Fibroblast of the aortic adventitia (primary cell): ENCODE data around the gene NAV2. TPM values are rescaled to one million over a fixed set of nuclear protein-coding genes. Genes with fewer than 3 reads are reported as not detected.

ENCODE experiments used
- DNase-seq: peaks from one replicate; pipeline ENCODE4 v3.0.0-alpha.2; 2010; ENCODE audit warnings: low read depth
- H3K4me3 ChIP-seq: 2 replicates; pipeline ENCODE4 v1.5.1; 2011; ENCODE audit warnings: low read depth, mild to moderate bottlenecking, control low read depth, low read length, moderate library complexity
- total RNA-seq: library from RNA; depleted of rRNA; stranded (reverse); fragments of >200 nt; gene quantifications from 2 replicates; pipeline ENCODE4 v1.2.3, GENCODE V29; 2012; ENCODE audit warnings: low replicate concordance
- TF ChIP-seq, protein P1 (sequence below): IDR thresholded peaks from 2 replicates; pipeline ENCODE4 v1.5.1; 2011; ENCODE audit warnings: mild to moderate bottlenecking, low read length, control low read depth, inconsistent platforms; ENCODE audit not compliant: insufficient read depth

NAV2 gene
- total RNA-seq, 1 donor = 44.6 TPM

GRCh38 chr11:20017320-20017719 lies 304.7 kb downstream of the NAV2 start:
- no peak for DNase-seq
- H3K4me3 ChIP-seq = no peak overlapping the region

DNA sequence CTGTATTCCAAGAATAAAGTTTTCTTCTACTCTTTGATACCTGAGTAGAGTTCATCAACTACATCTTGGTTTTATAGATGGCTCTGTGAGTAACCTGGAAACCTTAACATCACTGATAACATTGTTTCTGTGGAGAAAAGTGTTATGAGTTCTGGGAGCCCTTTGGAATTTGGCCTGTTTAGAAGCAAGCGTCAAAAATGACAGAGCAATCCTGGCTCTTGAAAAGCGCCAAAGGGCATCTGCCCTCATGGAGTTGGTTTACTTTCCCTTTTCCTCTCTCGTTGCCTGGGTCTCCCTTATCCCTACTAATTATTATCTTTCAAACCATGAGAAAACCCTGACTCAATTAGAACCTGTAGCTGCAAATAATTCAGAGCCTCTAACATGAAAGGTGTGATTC lies 307.6 kb downstream of the NAV2 start:
- DNase-seq = no peak

More at GRCh38 chr11:20017320-20017719, 304.7 kb downstream of the NAV2 start:
- TF ChIP-seq, protein P1, sequence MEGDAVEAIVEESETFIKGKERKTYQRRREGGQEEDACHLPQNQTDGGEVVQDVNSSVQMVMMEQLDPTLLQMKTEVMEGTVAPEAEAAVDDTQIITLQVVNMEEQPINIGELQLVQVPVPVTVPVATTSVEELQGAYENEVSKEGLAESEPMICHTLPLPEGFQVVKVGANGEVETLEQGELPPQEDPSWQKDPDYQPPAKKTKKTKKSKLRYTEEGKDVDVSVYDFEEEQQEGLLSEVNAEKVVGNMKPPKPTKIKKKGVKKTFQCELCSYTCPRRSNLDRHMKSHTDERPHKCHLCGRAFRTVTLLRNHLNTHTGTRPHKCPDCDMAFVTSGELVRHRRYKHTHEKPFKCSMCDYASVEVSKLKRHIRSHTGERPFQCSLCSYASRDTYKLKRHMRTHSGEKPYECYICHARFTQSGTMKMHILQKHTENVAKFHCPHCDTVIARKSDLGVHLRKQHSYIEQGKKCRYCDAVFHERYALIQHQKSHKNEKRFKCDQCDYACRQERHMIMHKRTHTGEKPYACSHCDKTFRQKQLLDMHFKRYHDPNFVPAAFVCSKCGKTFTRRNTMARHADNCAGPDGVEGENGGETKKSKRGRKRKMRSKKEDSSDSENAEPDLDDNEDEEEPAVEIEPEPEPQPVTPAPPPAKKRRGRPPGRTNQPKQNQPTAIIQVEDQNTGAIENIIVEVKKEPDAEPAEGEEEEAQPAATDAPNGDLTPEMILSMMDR = no peak

DNA sequence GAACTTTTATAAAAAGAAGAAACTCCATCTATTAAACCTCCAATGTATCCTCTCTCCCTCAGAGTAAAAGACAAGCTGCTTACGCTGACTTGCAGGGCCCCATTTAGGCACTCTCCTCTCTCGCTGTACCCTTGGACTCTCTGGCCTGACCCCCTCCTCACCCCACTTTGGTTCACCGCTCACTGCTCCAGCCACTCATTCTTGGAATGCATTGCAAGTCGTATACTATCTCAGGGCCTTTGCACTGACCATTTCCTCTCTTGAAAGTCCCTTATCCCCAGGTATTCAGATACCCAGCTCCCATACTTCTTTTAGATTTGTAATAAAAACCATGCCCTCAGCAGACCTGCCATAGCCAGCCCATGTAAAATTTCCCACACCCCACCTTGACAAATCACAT lies 308.1 kb downstream of the NAV2 start:
- DNase-seq = no peak
- no peak overlapping the region for H3K4me3 ChIP-seq
- TF ChIP-seq, protein P1 = no peak

More for the DNA sequence above, 307.6 kb downstream of the NAV2 start:
- TF ChIP-seq, protein P1 = no peak
- no peak overlapping the region for H3K4me3 ChIP-seq

DNA sequence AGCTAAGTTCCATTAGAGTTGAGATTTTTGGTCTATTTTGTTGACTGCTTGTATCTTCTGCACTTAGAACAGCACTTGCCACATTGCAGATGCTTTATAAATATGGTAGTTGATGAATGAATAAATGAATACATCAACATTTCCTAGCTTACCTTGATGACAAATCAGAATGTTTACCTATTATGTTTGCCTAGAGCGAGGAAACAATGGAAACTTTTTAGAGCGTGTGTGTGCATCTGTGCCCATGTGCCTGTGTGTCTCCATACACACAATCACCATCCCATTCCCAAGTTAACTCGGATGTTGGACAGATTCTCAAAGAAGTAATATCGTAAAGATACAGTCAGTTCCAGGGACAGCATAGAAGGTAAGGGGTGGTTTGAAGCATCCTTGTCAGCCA lies 308.6 kb downstream of the NAV2 start:
- no peak for DNase-seq
- TF ChIP-seq, protein P1 = no peak

DNA sequence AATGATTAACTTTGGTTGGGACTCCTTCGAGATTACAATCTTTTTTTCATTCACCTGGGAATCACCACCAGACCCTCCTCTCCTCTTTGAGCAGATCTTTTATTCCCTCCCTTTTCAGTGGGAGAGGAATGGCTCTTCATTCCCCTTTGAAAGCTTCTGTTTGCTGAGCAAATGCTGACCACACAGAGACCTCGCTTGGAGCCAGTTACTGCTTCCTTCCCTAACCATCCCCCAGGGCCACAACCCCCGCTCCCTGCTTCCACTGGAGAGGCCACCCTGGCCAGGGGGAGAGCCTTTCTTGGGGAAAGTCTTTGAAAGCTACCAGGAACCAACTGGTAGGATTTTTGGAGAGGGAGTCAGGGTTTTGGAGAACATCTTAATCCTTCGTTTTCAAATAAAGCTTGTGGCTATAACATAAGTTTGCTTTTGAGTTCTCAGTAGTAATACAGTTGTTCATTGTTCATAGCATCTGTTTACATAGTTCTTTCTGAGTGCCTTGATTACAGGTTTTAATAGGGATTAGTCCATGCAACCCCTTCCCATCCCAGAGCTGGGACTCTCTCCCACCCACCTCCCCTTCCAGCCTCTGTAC lies 309.2 kb downstream of the NAV2 start:
- H3K4me3 ChIP-seq = no peak overlapping the region
- TF ChIP-seq, protein P1 = no peak
- no peak for DNase-seq

More for the DNA sequence above, 308.6 kb downstream of the NAV2 start:
- no peak overlapping the region for H3K4me3 ChIP-seq

GRCh38 chr11:20022363-20023081 lies 309.9 kb downstream of the NAV2 start:
- TF ChIP-seq, protein P1 = no peak
- H3K4me3 ChIP-seq = peak overlapping the region; percentile 53
- DNase-seq = peak; percentile 61
